Lower leg skin (tissue), 3 donors: ENCODE results near the gene INTS13.

Source experiments
- POLR2A ChIP-seq, 2 donors: fragments of 450-650 bp; IDR thresholded peaks; one replicate each; pipeline ENCODE4 v1.6.1; 2016 to 2017; ENCODE audit warnings: antibody characterized with exemption in 2 of 2, mild to moderate bottlenecking in 1 of 2, moderate library complexity in 1 of 2
- TF ChIP-seq, protein P1 (sequence below), 3 donors: fragments of 450-650 bp; IDR thresholded peaks; one replicate each; pipeline ENCODE4 v1.5.1; 2016; ENCODE audit warnings: antibody characterized with exemption in 3 of 3, mild to moderate bottlenecking in 3 of 3, moderate library complexity in 2 of 3

GRCh38 chr12:26971963-26972362 lies 34.2 kb upstream of the INTS13 start:
- no peak for TF ChIP-seq POLR2A (IDR thresholded peaks at IDR 0.05)
- TF ChIP-seq, protein P1, sequence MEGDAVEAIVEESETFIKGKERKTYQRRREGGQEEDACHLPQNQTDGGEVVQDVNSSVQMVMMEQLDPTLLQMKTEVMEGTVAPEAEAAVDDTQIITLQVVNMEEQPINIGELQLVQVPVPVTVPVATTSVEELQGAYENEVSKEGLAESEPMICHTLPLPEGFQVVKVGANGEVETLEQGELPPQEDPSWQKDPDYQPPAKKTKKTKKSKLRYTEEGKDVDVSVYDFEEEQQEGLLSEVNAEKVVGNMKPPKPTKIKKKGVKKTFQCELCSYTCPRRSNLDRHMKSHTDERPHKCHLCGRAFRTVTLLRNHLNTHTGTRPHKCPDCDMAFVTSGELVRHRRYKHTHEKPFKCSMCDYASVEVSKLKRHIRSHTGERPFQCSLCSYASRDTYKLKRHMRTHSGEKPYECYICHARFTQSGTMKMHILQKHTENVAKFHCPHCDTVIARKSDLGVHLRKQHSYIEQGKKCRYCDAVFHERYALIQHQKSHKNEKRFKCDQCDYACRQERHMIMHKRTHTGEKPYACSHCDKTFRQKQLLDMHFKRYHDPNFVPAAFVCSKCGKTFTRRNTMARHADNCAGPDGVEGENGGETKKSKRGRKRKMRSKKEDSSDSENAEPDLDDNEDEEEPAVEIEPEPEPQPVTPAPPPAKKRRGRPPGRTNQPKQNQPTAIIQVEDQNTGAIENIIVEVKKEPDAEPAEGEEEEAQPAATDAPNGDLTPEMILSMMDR (IDR thresholded peaks at IDR 0.05), result no peak
